GM10266 (cell line): ENCODE measurements around the gene C9.

Experiments
- DNase-seq: peaks from one replicate; pipeline ENCODE4 v3.0.0; 2012; ENCODE audit errors: extremely low spot score
- TF ChIP-seq, protein P1 (sequence below): IDR thresholded peaks from 2 replicates; pipeline ENCODE4 v1.5.1; 2012; ENCODE audit warnings: mild to moderate bottlenecking, low read depth; ENCODE audit not compliant: control insufficient read depth, insufficient read depth; ENCODE audit errors: missing control alignments

Gene C9

DNA sequence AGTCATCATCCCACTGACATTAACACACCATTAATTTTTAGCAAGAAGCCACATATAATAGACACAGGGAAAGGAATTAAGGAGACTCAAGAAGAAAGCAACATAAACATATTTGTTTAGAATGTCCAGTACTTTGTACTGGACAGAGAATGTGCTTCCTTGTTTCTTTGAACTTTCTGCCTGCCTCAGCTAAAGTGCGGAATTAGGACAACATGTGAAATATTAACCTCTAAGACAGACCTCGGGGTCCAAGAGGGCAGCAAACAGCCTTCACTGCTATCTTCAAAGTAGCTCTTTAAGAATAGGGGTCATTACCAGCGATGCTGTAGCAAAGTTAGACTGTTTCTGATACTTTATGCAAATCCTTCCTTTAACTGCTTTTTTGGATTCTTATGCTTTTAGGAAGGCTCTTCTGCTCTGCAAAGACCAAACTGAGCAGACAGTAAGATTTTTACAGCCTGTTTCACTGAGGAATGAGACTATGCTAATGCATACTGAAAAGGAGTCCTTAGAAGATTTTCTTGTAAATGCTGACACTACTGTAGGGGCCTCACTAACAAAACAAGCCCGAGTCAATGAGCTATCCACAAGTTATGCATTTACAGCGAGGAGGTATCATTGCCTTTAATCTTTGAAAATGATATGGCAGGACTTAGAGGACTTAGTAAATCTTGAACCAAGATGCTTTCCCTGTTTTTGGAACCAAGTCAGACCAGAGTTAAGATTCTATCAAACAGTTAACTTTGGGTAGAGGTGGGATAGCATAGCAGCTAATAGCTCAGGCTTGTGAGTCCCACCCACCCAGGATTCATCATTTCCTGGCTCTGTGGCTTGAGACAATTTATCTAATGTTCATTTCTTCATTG, 36.7 kb upstream of the C9 start:
- TF ChIP-seq, protein P1, sequence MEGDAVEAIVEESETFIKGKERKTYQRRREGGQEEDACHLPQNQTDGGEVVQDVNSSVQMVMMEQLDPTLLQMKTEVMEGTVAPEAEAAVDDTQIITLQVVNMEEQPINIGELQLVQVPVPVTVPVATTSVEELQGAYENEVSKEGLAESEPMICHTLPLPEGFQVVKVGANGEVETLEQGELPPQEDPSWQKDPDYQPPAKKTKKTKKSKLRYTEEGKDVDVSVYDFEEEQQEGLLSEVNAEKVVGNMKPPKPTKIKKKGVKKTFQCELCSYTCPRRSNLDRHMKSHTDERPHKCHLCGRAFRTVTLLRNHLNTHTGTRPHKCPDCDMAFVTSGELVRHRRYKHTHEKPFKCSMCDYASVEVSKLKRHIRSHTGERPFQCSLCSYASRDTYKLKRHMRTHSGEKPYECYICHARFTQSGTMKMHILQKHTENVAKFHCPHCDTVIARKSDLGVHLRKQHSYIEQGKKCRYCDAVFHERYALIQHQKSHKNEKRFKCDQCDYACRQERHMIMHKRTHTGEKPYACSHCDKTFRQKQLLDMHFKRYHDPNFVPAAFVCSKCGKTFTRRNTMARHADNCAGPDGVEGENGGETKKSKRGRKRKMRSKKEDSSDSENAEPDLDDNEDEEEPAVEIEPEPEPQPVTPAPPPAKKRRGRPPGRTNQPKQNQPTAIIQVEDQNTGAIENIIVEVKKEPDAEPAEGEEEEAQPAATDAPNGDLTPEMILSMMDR: no peak
- DNase-seq: no peak

DNA sequence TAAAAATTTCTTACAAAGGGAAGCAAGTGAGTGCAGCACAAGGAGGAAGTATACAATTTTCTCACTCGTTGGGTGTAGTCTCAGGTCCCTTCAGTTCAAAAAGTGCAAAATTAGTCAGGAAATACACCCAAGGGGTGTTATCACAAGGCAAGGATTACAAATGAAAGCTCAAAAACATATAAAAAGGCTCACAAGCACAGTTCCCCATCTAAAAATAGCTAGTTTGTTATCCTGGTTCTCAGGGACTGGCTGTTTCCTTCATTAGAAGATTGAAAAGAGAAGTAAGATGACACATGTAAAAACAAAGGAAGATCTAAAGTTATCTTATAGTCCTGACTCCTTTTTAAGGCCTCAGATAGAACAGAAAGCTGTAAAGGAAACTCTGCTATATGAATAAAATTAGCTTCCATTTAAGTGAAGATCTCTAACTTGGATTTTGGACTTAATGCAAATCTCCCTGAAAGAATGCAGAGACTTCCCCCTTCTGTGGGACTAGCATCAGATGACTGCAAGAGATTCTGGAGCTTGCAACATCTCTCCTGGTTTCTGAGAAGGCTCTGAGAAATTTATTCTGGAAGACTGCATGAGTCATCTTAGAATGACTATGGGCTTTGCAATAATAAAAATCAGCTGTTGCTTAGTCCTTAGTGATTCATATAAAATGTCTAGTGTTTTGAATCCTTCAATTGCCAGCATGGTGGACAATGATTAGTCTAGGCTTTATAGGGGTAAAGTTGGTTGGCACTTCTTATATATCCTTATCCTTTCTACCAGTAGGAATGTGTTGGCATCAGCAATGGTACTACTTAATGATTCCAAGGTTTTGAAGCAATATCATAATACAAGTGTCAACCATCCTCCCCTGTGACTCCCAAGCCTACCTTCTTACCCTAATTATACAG, 35.1 kb upstream of the C9 start:
- TF ChIP-seq, protein P1: no peak
- no peak for DNase-seq

DNA sequence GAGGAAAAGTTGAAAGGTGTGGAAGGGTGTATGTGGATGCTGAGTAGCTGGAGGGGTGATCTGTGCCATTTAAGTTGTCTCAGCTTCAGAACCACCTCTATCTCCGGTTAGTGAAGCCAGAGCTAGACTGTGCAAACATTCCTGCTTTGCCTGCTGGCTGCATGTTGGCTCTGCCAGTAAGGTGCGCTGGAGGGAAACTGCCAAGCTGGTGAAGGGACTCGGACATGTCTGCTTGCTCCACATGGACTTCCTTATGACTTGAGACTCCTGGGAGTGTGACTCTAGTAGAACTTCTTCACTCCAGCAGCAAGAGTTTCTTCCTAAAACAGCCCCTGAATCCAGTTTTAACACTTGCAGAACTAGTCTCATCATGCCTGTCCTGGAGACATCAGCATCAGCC, 32.5 kb upstream of the C9 start:
- no peak for DNase-seq
- TF ChIP-seq, protein P1: no peak

DNA sequence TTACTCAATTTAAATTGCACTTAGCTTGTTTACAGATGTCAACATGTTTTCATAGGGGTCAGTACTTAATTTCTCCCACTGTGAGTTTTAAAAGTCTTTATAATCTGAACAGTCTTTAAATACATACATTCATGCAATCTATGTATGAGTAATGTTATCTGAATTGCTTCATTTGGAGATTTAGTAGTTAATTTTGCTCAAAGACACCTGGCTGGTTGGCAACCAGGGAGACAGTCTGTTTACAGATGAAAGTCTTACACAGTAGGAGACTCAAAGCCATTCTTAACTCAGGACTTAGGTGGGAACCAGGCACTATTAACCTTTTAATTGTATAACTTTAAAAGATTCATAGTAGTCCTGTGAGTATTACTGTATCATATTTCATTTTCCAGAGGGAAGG, 31.2 kb upstream of the C9 start:
- no peak for DNase-seq
- TF ChIP-seq, protein P1: no peak

DNA sequence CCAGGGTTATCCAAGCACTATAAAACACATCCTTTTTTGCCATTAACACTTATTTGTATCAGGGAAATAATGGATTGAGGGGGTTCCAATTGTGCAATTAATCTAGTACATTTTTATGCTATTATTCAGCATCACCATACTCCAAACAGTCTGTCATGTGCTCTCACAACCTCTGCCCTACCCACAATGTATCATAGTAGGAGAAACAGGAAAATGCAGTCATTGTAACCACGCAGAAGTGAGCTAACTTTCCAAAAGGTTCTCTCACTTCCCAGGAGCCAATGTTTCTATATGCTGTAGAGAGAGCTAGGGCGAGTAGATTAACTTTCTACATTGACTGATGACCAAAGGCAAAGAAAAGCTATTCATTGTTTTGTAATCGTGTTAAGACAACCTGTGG, 30.7 kb upstream of the C9 start:
- TF ChIP-seq, protein P1: no peak
- DNase-seq: no peak

DNA sequence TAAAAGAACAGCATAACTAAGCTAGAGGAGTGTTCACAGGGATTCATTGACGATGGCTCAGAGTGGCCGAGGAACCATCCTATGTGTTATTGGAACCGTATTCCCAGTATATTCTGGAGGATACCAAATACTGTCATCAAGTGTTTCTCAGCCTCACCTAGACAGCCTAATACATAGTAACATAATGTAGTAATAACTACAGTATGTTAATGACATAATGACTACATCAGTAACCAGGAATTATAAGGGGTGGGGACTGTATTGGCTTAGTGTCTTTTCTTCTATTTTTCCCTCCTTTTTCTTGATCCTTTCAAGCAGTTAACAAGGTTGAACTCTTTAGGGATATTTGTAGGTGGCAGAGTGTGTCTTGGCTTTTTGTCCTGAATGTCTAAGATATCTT, 26.6 kb upstream of the C9 start:
- TF ChIP-seq, protein P1: no peak
- no peak for DNase-seq
